Fibroblast of lung (primary cell): ENCODE measurements around the gene MTURN. TPM values are rescaled to one million over a fixed set of nuclear protein-coding genes. Genes with fewer than 3 reads are reported as not detected.

Experiments
- DNase-seq, 2 donors: peaks; one replicate each; pipeline versions ENCODE4 v3.0.0 to v3.0.0-alpha.2; 2010; ENCODE audit warnings: low read depth in 2 of 2
- H2AFZ ChIP-seq: 2 replicates; pipeline ENCODE4 v1.5.1; 2012; ENCODE audit warnings: low read length, control low read depth, inconsistent platforms
- H3K27ac ChIP-seq: 2 replicates; pipeline ENCODE4 v1.5.1; 2011; ENCODE audit warnings: low read length, control low read depth; ENCODE audit not compliant: insufficient read depth
- H3K27me3 ChIP-seq: 2 replicates; pipeline ENCODE4 v1.5.1; 2011; ENCODE audit warnings: mild to moderate bottlenecking, low read length; ENCODE audit not compliant: control insufficient read depth, insufficient read depth
- H3K36me3 ChIP-seq: 2 replicates; pipeline ENCODE4 v1.5.1; 2011; ENCODE audit warnings: low read length; ENCODE audit not compliant: control insufficient read depth, insufficient read depth
- H3K4me1 ChIP-seq: 2 replicates; pipeline ENCODE4 v1.5.1; 2011; ENCODE audit warnings: low read length; ENCODE audit not compliant: control insufficient read depth, insufficient read depth; ENCODE audit errors: extremely low read depth
- H3K4me2 ChIP-seq: 2 replicates; pipeline ENCODE4 v1.5.1; 2011; ENCODE audit warnings: low read length, control low read depth; ENCODE audit not compliant: insufficient read depth; ENCODE audit errors: extremely low read depth
- H3K4me3 ChIP-seq, 4 experiments: fragments of 200-600 bp in 1 of 4; sonication (generic) in 1 of 4; replicated peaks in 1 of 4; 2 replicates each; pipeline ENCODE4 v1.5.1; 2011 to 2016; ENCODE audit warnings: low read length in 4 of 4, low read depth in 3 of 4, mild to moderate bottlenecking in 3 of 4, control low read depth in 2 of 4, inconsistent platforms in 1 of 4, mixed read lengths in 1 of 4; ENCODE audit not compliant: insufficient read depth in 1 of 4; ENCODE audit errors: control extremely low read depth in 1 of 4
- H3K79me2 ChIP-seq: 2 replicates; pipeline ENCODE4 v1.5.1; 2012; ENCODE audit warnings: mild to moderate bottlenecking, low read length, inconsistent platforms; ENCODE audit not compliant: control insufficient read depth, insufficient read depth
- H3K9ac ChIP-seq: 2 replicates; pipeline ENCODE4 v1.5.1; 2011; ENCODE audit warnings: mild to moderate bottlenecking, low read length, control low read depth; ENCODE audit not compliant: insufficient read depth
- H3K9me3 ChIP-seq: 2 replicates; pipeline ENCODE4 v1.5.1; 2012; ENCODE audit warnings: low read depth, low read length; ENCODE audit not compliant: control insufficient read depth, insufficient read depth
- H4K20me1 ChIP-seq: 2 replicates; pipeline ENCODE4 v1.5.1; 2011; ENCODE audit warnings: low read length; ENCODE audit not compliant: control insufficient read depth, insufficient read depth; ENCODE audit errors: extremely low read depth
- EZH2 ChIP-seq: IDR thresholded peaks from 2 replicates; pipeline ENCODE4 v1.5.1; 2012; ENCODE audit warnings: low read length, control low read depth, mild to moderate bottlenecking; ENCODE audit errors: missing control alignments
- polyA plus RNA-seq, 2 donors: library from polyadenylated mRNA; depleted of rRNA in 1 of 2; stranded (reverse) in 1 of 2; unstranded in 1 of 2; fragments of >200 nt; gene quantifications; 2 replicates each; pipeline ENCODE4 v1.2.1, GENCODE V29; 2011 to 2012; ENCODE audit warnings: missing spikeins in 1 of 2
- total RNA-seq: library from RNA; depleted of rRNA; stranded (reverse); fragments of >200 nt; gene quantifications from 2 replicates; pipeline ENCODE4 v1.2.1, GENCODE V29; 2014
- TF ChIP-seq, protein P1 (sequence below), 2 donors: IDR thresholded peaks in 1 of 2; conservative IDR thresholded peaks in 1 of 2; 1 replicate in 1 of 2; 2 replicates in 1 of 2; pipeline ENCODE4 v1.5.1; 2011 to 2012; ENCODE audit warnings: low read length in 2 of 2, control low read depth in 1 of 2, inconsistent platforms in 1 of 2, low read depth in 1 of 2, mild to moderate bottlenecking in 1 of 2

MTURN gene
- total and polyA plus RNA-seq, 2 donors (not counting 1 experiment from before 2014, with no cell fraction given) = 7.1 to 12.9 TPM

DNA sequence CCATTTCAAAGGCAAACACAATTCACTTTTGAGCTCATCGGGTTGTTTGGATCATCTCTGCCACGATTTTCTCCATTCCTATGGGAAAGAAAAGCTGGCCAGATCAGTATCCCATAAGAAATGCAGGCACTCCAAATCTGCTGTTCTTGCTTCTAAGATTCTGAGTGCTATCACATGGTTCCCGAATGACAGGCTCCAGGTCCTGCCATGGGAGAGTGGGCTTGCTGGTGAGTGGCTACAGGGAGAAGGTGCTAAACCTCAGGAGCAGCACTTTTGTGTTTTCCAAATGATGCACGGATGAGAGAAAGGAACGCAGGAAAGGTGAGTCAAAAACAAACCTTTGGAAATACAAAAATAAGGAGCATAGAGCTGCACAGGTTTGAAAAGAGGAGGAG is 32.1 kb downstream of the MTURN start:
- H3K79me2 ChIP-seq = no peaks in the 10 kb centered on the region
- H3K27ac ChIP-seq = no peak overlapping the region
- no peaks in the 10 kb centered on the region for H3K9me3 ChIP-seq
- H3K36me3 ChIP-seq = no peaks in the 10 kb centered on the region
- H3K4me2 ChIP-seq = no peak overlapping the region
- no peak for TF ChIP-seq EZH2
- TF ChIP-seq, protein P1, sequence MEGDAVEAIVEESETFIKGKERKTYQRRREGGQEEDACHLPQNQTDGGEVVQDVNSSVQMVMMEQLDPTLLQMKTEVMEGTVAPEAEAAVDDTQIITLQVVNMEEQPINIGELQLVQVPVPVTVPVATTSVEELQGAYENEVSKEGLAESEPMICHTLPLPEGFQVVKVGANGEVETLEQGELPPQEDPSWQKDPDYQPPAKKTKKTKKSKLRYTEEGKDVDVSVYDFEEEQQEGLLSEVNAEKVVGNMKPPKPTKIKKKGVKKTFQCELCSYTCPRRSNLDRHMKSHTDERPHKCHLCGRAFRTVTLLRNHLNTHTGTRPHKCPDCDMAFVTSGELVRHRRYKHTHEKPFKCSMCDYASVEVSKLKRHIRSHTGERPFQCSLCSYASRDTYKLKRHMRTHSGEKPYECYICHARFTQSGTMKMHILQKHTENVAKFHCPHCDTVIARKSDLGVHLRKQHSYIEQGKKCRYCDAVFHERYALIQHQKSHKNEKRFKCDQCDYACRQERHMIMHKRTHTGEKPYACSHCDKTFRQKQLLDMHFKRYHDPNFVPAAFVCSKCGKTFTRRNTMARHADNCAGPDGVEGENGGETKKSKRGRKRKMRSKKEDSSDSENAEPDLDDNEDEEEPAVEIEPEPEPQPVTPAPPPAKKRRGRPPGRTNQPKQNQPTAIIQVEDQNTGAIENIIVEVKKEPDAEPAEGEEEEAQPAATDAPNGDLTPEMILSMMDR (conservative IDR thresholded peaks at IDR 0.05 in 1 of 2, IDR thresholded peaks at IDR 0.05 in 1 of 2; ENCODE audit: low read depth in 1 of 2, low read length in 2 of 2) = no peak
- peaks cover 6% of the 10 kb centered on the region for H3K4me1 ChIP-seq
- no peak overlapping the region for H3K9ac ChIP-seq
- no peaks in the 10 kb centered on the region for H3K27me3 ChIP-seq
- H4K20me1 ChIP-seq = no peaks in the 10 kb centered on the region
- H3K4me3 ChIP-seq = no peak overlapping the region
- H2AFZ ChIP-seq = no peak overlapping the region
- DNase-seq = no peak

DNA sequence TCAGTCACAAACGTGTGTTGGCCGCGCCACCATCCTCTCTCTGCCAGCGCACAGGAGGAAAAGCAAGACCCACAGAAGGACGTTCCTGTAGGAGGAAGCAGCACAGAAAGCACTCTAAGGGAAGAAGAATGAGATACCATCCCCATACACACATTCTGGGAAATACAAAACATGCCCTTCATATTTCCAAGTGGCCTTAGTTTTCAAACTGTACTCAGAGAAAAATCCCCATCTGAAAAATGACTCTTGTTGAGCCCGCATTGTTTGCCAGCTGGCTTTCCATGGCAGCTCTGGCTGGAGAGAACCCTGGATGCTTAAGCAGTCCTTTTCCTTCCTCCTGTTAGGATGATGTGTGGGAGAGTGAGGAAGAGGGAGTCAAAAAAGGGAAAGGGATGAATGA is 33.1 kb downstream of the MTURN start:
- Histone ChIP-seq H3K36me3 (no peaks in the 10 kb centered on the region), H3K4me3 (no peak overlapping the region), H3K79me2 (no peaks in the 10 kb centered on the region), H2AFZ (no peak overlapping the region), H4K20me1 (no peaks in the 10 kb centered on the region), H3K27ac (no peak overlapping the region), H3K9ac (no peak overlapping the region), H3K4me1 (peaks cover 11% of the 10 kb centered on the region), H3K4me2 (no peak overlapping the region), H3K9me3 (no peaks in the 10 kb centered on the region), H3K27me3 (no peaks in the 10 kb centered on the region)
- DNase-seq = no peak
- TF ChIP-seq, protein P1 (conservative IDR thresholded peaks at IDR 0.05 in 1 of 2, IDR thresholded peaks at IDR 0.05 in 1 of 2; ENCODE audit: low read depth in 1 of 2, low read length in 2 of 2) = no peak
- TF ChIP-seq EZH2 = no peak

DNA sequence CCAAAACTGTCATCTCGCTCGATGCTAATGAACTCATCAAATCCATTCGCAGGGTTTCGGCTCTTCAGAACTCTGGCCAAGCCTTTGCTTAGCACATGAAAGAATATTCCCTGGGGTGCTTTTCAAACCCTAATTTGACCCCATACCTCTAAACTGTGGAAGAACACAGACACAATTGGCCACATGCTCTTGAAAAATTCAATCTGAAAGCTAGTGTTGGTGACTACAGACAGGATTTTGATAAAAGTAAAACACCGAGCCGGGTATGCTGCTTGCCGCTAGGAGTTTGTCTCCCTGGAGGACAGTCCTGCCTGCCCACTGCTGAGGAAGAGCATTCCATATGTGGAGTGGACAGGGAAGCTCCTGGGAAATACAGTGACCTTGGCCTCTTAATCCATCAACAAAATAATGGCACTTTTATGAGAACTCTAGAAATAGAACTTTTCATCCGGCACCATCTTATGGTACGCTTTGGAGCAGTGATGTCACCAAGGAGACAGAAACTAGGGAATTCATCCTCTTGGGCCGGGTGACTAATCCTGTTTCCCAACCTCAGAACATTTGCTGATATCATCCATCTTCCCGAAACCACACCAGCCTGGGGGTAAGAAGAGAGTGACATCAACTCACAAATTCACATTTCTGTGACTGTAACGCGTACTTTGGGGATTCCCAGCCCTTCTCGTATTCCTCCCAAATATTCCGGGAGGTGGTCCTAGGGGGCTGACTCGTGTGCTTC is 34.2 kb downstream of the MTURN start:
- Histone ChIP-seq H3K9ac (no peak overlapping the region), H3K27me3 (no peaks in the 10 kb centered on the region), H4K20me1 (no peaks in the 10 kb centered on the region), H3K27ac (peak overlapping the region; percentile 54), H3K4me1 (peaks cover 19% of the 10 kb centered on the region), H3K9me3 (no peaks in the 10 kb centered on the region), H3K4me2 (no peak overlapping the region), H3K79me2 (no peaks in the 10 kb centered on the region), H3K4me3 (no peak overlapping the region), H3K36me3 (no peaks in the 10 kb centered on the region), H2AFZ (no peak overlapping the region)
- DNase-seq = peak; percentile 86 to 94
- no peak for TF ChIP-seq EZH2
- TF ChIP-seq, protein P1 (conservative IDR thresholded peaks at IDR 0.05 in 1 of 2, IDR thresholded peaks at IDR 0.05 in 1 of 2; ENCODE audit: low read depth in 1 of 2, low read length in 2 of 2) = no peak
